Gastroesophageal sphincter (tissue), 4 donors: ENCODE data around the gene SLC25A21. TPM values are rescaled to one million over a fixed set of nuclear protein-coding genes. Genes with fewer than 3 reads are reported as not detected.
"Not testable (repeated sequence)": the region's sequence is repeated elsewhere in the genome, so short reads cannot be mapped to it uniquely, and the experiment has no call there.

Experiments
- ATAC-seq: fragments of 150-250 bp; one replicate; pipeline ENCODE4 v1.9.1; 2016; ENCODE audit warnings: mild to moderate bottlenecking, moderate library complexity
- H3K27ac ChIP-seq, 4 donors: fragments of 200-600 bp; sonication (generic) in 3 of 4; 1 replicate in 3 of 4; 2 replicates in 1 of 4; pipeline ENCODE4 v1.5.1; 2016 to 2019
- H3K27me3 ChIP-seq: fragments of 200-600 bp; sonication (generic); one replicate; pipeline ENCODE4 v1.5.1; 2019
- H3K36me3 ChIP-seq, 2 donors: fragments of 200-600 bp; sonication (generic); one replicate each; pipeline ENCODE4 v1.5.1; 2019; ENCODE audit warnings: control low read depth in 1 of 2
- H3K4me1 ChIP-seq, 3 donors: fragments of 200-600 bp; sonication (generic); 1 replicate in 2 of 3; 2 replicates in 1 of 3; pipeline ENCODE4 v1.5.1; 2016 to 2019; ENCODE audit warnings: control low read depth in 2 of 3
- H3K4me3 ChIP-seq, 2 donors: fragments of 200-600 bp; sonication (generic); one replicate each; pipeline ENCODE4 v1.5.1; 2019; ENCODE audit warnings: mild to moderate bottlenecking in 1 of 2, moderate library complexity in 1 of 2
- H3K9me3 ChIP-seq, 3 donors: fragments of 200-600 bp; sonication (generic); one replicate each; pipeline ENCODE4 v1.5.1; 2017 to 2019; ENCODE audit warnings: control low read depth in 2 of 3
- CTCF ChIP-seq, 4 experiments: fragments of 200-600 bp in 2 of 4; fragments of 450-650 bp in 2 of 4; sonication (generic) in 1 of 4; IDR thresholded peaks; one replicate each; pipeline ENCODE4 v1.5.1; 2017 to 2019; ENCODE audit warnings: antibody characterized with exemption in 4 of 4, mild to moderate bottlenecking in 2 of 4, moderate library complexity in 2 of 4
- EP300 ChIP-seq: sonication (generic); formaldehyde crosslinking; IDR thresholded peaks from one replicate; pipeline ENCODE4 v1.6.1; 2017; ENCODE audit warnings: antibody characterized with exemption, mild to moderate bottlenecking
- POLR2A ChIP-seq, 2 donors: fragments of 450-650 bp; IDR thresholded peaks; one replicate each; pipeline ENCODE4 v1.6.1; 2017; ENCODE audit warnings: antibody characterized with exemption in 2 of 2, mild to moderate bottlenecking in 2 of 2, moderate library complexity in 1 of 2
- POLR2AphosphoS5 ChIP-seq: sonication (generic); formaldehyde crosslinking; IDR thresholded peaks from one replicate; pipeline ENCODE4 v1.6.1; 2017; ENCODE audit warnings: antibody characterized with exemption
- WGBS, 2 donors: methylation state at CpG; one replicate each; pipeline ENCODE4 v1.1.5; 2018; ENCODE audit warnings: low coverage in 1 of 2; 5-methylcytosine and 5-hydroxymethylcytosine counted together
- total RNA-seq, 4 donors: library from RNA; depleted of rRNA; stranded (reverse); fragments of >200 nt; gene quantifications; one replicate each; pipeline ENCODE4 v1.1.0, GENCODE V29; 2016

SLC25A21 gene
- total RNA-seq, 4 donors from 2014 or later: 0.40 to 1.5 (median 1.3) TPM

GRCh38 chr14:36874396-36875138 is 297.8 kb downstream of the SLC25A21 start:
- TF ChIP-seq CTCF (IDR thresholded peaks at IDR 0.05) (no peak), EP300 (no peak), POLR2AphosphoS5 (no peak), POLR2A (IDR thresholded peaks at IDR 0.05) (no peak)
- Histone ChIP-seq H3K36me3 (no peaks in the 10 kb centered on the region), H3K27ac (no peak overlapping the region), H3K4me1 (no peaks in the 10 kb centered on the region), H3K9me3 (no peaks in the 10 kb centered on the region), H3K4me3 (no peak overlapping the region), H3K27me3 (no peaks in the 10 kb centered on the region)
- no peak for ATAC-seq
- WGBS, 2 donors: 53 to 69% methylated on average over 6 of the region's 6 CpGs

- Histone ChIP-seq H3K9me3 (peaks cover 0 to 11% (median 0%) of the 10 kb centered on the region in 3 donors), H3K36me3 (no peaks in the 10 kb centered on the region), H3K4me3 (no peak overlapping the region), H3K4me1 (no peaks in the 10 kb centered on the region), H3K27me3 (no peaks in the 10 kb centered on the region), H3K27ac (no peak overlapping the region)
- TF ChIP-seq CTCF (IDR thresholded peaks at IDR 0.05) (no peak), POLR2AphosphoS5 (no peak), EP300 (no peak), POLR2A (IDR thresholded peaks at IDR 0.05) (no peak)
- ATAC-seq: no peak
- 88 to 94% methylated on average over 1 to 4 of the region's 5 CpGs for WGBS, 2 donors
These were observed 301.6 kb downstream of the SLC25A21 start for GRCh38 chr14:36870776-36871175.

GRCh38 chr14:36869125-36869524 is 303.3 kb downstream of the SLC25A21 start:
- H3K27ac ChIP-seq: no peak overlapping the region
- no peaks in the 10 kb centered on the region for H3K27me3 ChIP-seq
- no peaks in the 10 kb centered on the region for H3K4me1 ChIP-seq
- 83% methylated on average over 1 of the region's 1 CpG; no CpG with 5 or more reads in 1 of the 2 donors for WGBS, 2 donors
- no peak for TF ChIP-seq POLR2AphosphoS5
- TF ChIP-seq POLR2A (IDR thresholded peaks at IDR 0.05): no peak
- TF ChIP-seq CTCF (IDR thresholded peaks at IDR 0.05): no peak
- TF ChIP-seq EP300: no peak
- no peak for ATAC-seq
- no peaks in the 10 kb centered on the region for H3K36me3 ChIP-seq
- H3K4me3 ChIP-seq: no peak overlapping the region
- H3K9me3 ChIP-seq: peaks cover 0 to 11% (median 0%) of the 10 kb centered on the region in 3 donors

DNA sequence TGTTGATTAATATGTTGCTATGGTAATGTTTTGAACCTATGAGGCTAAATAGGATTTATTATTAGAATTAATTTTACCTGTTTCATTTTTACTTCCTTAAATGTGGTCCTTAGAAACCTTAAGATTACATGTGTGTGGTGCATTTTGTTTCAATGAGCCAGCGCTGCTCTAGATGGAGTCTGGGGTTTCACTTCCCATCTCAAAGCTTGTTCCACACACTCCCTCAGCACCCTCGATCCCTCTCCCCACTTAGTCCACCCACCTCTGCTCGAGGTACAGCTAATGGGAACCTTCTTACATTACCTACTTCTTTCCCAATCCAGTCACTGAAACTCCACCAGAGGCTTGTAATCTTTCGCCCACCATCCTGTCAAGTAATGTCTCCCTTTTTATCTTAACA is 305.5 kb downstream of the SLC25A21 start:
- WGBS, 2 donors: 81 to 87% methylated on average over 4 of the region's 4 CpGs
- H3K4me3 ChIP-seq: no peak overlapping the region
- no peak for TF ChIP-seq CTCF (IDR thresholded peaks at IDR 0.05)
- H3K9me3 ChIP-seq: peaks cover 0 to 11% (median 0%) of the 10 kb centered on the region in 3 donors
- no peak overlapping the region for H3K27ac ChIP-seq
- H3K27me3 ChIP-seq: no peaks in the 10 kb centered on the region
- ATAC-seq: no peak
- H3K4me1 ChIP-seq: no peaks in the 10 kb centered on the region
- H3K36me3 ChIP-seq: no peaks in the 10 kb centered on the region

GRCh38 chr14:36863271-36863670 is 309.1 kb downstream of the SLC25A21 start:
- no peak overlapping the region for H3K27ac ChIP-seq
- H3K9me3 ChIP-seq: no peaks in the 10 kb centered on the region
- ATAC-seq: no peak
- no peak overlapping the region for H3K4me3 ChIP-seq
- WGBS, 2 donors: 76 to 83% methylated on average over 3 of the region's 3 CpGs
- H3K36me3 ChIP-seq: no peaks in the 10 kb centered on the region
- TF ChIP-seq POLR2A (IDR thresholded peaks at IDR 0.05): no peak
- no peak for TF ChIP-seq CTCF (IDR thresholded peaks at IDR 0.05)
- no peak for TF ChIP-seq EP300
- no peak for TF ChIP-seq POLR2AphosphoS5
- no peaks in the 10 kb centered on the region for H3K27me3 ChIP-seq
- H3K4me1 ChIP-seq: no peaks in the 10 kb centered on the region

GRCh38 chr14:36862237-36862636 is 310.2 kb downstream of the SLC25A21 start:
- H3K27me3 ChIP-seq, H3K36me3 ChIP-seq, ATAC-seq, H3K9me3 ChIP-seq, H3K4me3 ChIP-seq, H3K4me1 ChIP-seq, H3K27ac ChIP-seq: not testable (repeated sequence)
